ENCODE results near the gene THADA. TPM values are rescaled to one million over a fixed set of nuclear protein-coding genes. Genes with fewer than 3 reads are reported as not detected.

Gene THADA
- total and polyA plus RNA-seq, 8 donors: 9.4 to 25.1 (median 18.2) TPM

DNA sequence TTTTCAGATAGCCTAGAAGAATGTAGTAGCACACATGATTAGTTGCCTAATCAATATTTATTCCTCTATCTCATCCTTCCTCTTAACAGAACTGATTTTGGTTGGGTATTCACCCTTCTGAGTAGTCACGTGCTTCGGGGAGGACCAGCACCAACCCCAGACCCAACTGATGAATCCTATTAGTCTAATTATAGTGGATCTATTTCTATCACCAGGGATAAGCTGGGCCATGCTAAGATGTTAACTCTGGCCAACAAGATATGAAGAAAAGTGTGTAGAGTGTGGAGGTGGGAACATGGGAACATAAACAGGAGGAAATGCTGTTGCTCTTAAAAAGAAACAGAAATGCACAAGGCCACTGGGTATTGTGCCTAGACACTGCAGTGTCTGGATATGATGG lies 119.9 kb downstream of the THADA start:
- DNase-seq (no peak), ATAC-seq (no peak), FAIRE-seq (no peak)
- Histone ChIP-seq H3K4me3 (no peak overlapping the region), H3K36me3 (no peaks in the 10 kb centered on the region), H3K4me1 (no peaks in the 10 kb centered on the region), H3K27ac (no peak overlapping the region), H3K9me3 (no peaks in the 10 kb centered on the region), H3K27me3 (no peaks in the 10 kb centered on the region)
- TF ChIP-seq, protein P1, sequence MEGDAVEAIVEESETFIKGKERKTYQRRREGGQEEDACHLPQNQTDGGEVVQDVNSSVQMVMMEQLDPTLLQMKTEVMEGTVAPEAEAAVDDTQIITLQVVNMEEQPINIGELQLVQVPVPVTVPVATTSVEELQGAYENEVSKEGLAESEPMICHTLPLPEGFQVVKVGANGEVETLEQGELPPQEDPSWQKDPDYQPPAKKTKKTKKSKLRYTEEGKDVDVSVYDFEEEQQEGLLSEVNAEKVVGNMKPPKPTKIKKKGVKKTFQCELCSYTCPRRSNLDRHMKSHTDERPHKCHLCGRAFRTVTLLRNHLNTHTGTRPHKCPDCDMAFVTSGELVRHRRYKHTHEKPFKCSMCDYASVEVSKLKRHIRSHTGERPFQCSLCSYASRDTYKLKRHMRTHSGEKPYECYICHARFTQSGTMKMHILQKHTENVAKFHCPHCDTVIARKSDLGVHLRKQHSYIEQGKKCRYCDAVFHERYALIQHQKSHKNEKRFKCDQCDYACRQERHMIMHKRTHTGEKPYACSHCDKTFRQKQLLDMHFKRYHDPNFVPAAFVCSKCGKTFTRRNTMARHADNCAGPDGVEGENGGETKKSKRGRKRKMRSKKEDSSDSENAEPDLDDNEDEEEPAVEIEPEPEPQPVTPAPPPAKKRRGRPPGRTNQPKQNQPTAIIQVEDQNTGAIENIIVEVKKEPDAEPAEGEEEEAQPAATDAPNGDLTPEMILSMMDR (IDR thresholded peaks at IDR 0.05): no peak
- intact Hi-C loops (cut with DNase I): loop anchor here in 1 of 3 donors (10.0 kb wide), 1 partner anchor 241 kb away; no protein-coding TSS in a partner anchor
- 92 to 98% methylated on average over 2 of the region's 2 CpGs for WGBS, 2 donors

DNA sequence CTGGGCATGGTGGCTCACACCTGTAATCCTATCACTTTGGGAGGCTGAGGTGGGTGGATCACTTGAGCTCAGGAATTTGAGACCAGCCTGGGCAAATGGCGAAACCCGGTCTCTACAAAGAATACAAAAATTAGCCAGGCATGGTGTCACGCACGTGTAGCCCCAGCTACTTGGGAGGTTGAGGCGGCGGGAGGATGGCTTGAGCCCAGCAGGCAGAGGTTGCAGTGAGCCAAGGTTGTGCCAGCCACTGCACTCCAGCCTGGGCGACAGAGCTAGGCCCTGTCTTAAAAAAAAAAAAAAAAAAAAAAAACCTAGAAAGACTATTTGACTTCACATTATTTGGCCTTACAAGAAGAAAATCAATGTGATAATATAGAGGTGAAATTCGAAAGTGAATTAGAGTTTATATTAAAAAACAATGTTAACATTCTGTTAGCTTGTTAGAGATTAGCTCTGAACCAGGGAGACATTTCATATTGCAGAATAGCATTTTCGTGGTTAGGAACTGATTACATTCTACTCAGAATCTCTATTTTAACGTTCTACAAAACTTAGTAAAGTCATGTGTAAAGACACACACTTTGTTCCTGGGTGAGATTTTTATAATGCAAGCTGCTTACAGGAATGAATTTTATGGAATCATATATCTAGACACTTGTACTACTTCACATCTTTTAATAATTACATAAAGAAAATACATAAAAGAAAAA lies 120.5 kb downstream of the THADA start:
- Histone ChIP-seq H3K27ac (no peak overlapping the region), H3K36me3 (no peaks in the 10 kb centered on the region), H3K4me3 (no peak overlapping the region), H3K27me3 (no peaks in the 10 kb centered on the region), H3K9me3 (no peaks in the 10 kb centered on the region), H3K4me1 (no peaks in the 10 kb centered on the region)
- WGBS, 2 donors: 93 to 97% methylated on average over 10 of the region's 10 CpGs
- DNase-seq (no peak), ATAC-seq (no peak), FAIRE-seq (no peak)
- TF ChIP-seq, protein P1 (IDR thresholded peaks at IDR 0.05): no peak
- intact Hi-C loops (cut with DNase I): loop anchor here in 1 of 3 donors (10.0 kb wide), 1 partner anchor 240 kb away; no protein-coding TSS in a partner anchor

GRCh38 chr2:43474273-43474672 lies 121.6 kb downstream of the THADA start:
- 82 to 86% methylated on average over 5 of the region's 5 CpGs for WGBS, 2 donors
- peaks cover 0 to 3% (median 0%) of the 10 kb centered on the region in 3 donors for H3K4me1 ChIP-seq
- H3K9me3 ChIP-seq: no peaks in the 10 kb centered on the region
- intact Hi-C loops (cut with DNase I): loop anchor here in 1 of 3 donors (10.0 kb wide), 1 partner anchor 239 kb away; no protein-coding TSS in a partner anchor
- ATAC-seq (no peak), DNase-seq (no peak), FAIRE-seq (no peak)
- H3K27ac ChIP-seq: no peak overlapping the region
- H3K36me3 ChIP-seq: no peaks in the 10 kb centered on the region
- no peak overlapping the region for H3K4me3 ChIP-seq
- TF ChIP-seq, protein P1 (IDR thresholded peaks at IDR 0.05): no peak
- H3K27me3 ChIP-seq: no peaks in the 10 kb centered on the region

DNA sequence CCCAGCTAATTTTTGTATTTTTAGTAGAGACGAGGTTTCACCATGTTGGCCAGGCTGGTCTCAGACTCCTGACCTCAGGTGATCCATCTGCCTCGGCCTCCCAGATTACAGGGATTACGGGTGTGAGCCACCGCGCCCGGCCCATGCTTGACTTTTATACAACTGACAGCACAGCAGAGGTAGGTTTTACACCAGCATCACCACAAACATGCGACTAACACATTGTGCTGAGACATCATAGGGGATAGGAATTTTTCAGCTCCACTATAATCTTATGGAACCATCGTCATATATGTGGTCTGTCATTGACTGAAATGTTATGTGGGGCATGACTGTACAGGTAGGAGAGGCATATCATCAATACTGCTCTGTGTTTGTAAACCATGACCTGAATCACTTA lies 122.1 kb downstream of the THADA start:
- FAIRE-seq (no peak), DNase-seq (no peak)
- no peak overlapping the region for H3K27ac ChIP-seq

More for the DNA sequence above, 122.1 kb downstream of the THADA start:
- no peaks in the 10 kb centered on the region for H3K27me3 ChIP-seq
- ATAC-seq: no peak
- WGBS, 2 donors: 92 to 97% methylated on average over 7 to 8 of the region's 8 CpGs
- peaks cover 0 to 4% (median 0%) of the 10 kb centered on the region in 3 donors for H3K4me1 ChIP-seq
- H3K9me3 ChIP-seq: no peaks in the 10 kb centered on the region
- H3K4me3 ChIP-seq: no peak overlapping the region
- intact Hi-C loops (cut with DNase I): loop anchor here in 1 of 3 donors (10.0 kb wide), 1 partner anchor 239 kb away; no protein-coding TSS in a partner anchor
- no peaks in the 10 kb centered on the region for H3K36me3 ChIP-seq
- TF ChIP-seq, protein P1 (IDR thresholded peaks at IDR 0.05): no peak

Data from pancreas (tissue), 10 donors.